Skeletal muscle satellite cell (primary cell): ENCODE results near the gene PAPOLB. TPM values are rescaled to one million over a fixed set of nuclear protein-coding genes. Genes with fewer than 3 reads are reported as not detected.

Source experiments
- H3K27me3 ChIP-seq: 2 replicates; pipeline ENCODE4 v1.7.0; 2013; ENCODE audit warnings: low read length; ENCODE audit not compliant: control insufficient read depth, insufficient read depth
- H3K36me3 ChIP-seq: 2 replicates; pipeline ENCODE4 v1.7.0; 2013; ENCODE audit warnings: mild to moderate bottlenecking, control low read depth, low read length; ENCODE audit not compliant: insufficient read depth
- H3K4me1 ChIP-seq: 2 replicates; pipeline ENCODE4 v1.7.0; 2013; ENCODE audit warnings: low read length; ENCODE audit not compliant: control insufficient read depth, insufficient read depth
- H3K4me2 ChIP-seq: 2 replicates; pipeline ENCODE4 v1.7.0; 2013; ENCODE audit warnings: mild to moderate bottlenecking, low read length
- H3K4me3 ChIP-seq: 2 replicates; pipeline ENCODE4 v1.7.0; 2013; ENCODE audit warnings: low read length
- H3K9ac ChIP-seq: 2 replicates; pipeline ENCODE4 v1.7.0; 2013; ENCODE audit warnings: mild to moderate bottlenecking, low read depth, low read length, moderate library complexity
- H3K9me3 ChIP-seq: replicated peaks from 2 replicates; pipeline ENCODE4 v1.7.0; 2013; ENCODE audit warnings: mild to moderate bottlenecking, control low read depth, low read length
- small RNA-seq: library from RNA; depleted of rRNA; stranded (forward); fragments of <200 nt; gene quantifications from one replicate; pipeline ENCODE3, GENCODE V24; 2012

The PAPOLB gene

GRCh38 chr7:4816419-4817080, 45.3 kb downstream of the PAPOLB start:
- peaks cover 4% of the 10 kb centered on the region for H3K9me3 ChIP-seq
- H3K36me3 ChIP-seq = no peaks in the 10 kb centered on the region
- H3K27me3 ChIP-seq = no peaks in the 10 kb centered on the region
- no peak overlapping the region for H3K4me2 ChIP-seq
- no peak overlapping the region for H3K9ac ChIP-seq
- H3K4me3 ChIP-seq = no peak overlapping the region
- no peaks in the 10 kb centered on the region for H3K4me1 ChIP-seq

GRCh38 chr7:4815609-4816418, 46.0 kb downstream of the PAPOLB start:
- Histone ChIP-seq H3K4me2 (no peak overlapping the region), H3K4me1 (no peaks in the 10 kb centered on the region), H3K9me3 (peaks cover 4% of the 10 kb centered on the region), H3K36me3 (no peaks in the 10 kb centered on the region), H3K9ac (no peak overlapping the region), H3K4me3 (no peak overlapping the region), H3K27me3 (no peaks in the 10 kb centered on the region)

GRCh38 chr7:4815121-4815520, 46.7 kb downstream of the PAPOLB start:
- H3K27me3 ChIP-seq = no peaks in the 10 kb centered on the region
- H3K9ac ChIP-seq = no peak overlapping the region
- H3K36me3 ChIP-seq = no peaks in the 10 kb centered on the region

DNA sequence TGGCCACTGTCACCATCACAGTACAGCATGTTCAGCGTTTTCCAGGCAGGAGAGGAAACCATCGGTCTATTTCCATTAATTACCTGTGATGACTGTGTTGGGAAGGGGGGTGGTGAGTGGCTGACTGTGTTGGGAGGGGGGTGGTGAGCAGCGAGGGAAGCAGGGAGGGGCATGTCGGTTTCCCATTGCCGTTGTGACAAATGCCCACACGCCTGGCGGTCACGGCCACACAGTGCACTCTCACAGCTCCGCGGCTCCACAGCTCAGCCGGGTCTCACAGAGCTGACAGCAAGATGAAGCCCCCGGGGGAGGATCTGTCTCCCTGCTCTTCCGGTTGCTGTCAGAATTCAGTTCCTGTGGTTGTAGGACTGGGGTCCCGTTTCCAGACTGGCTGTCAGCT, 47.4 kb downstream of the PAPOLB start:
- Histone ChIP-seq H3K27me3 (no peaks in the 10 kb centered on the region), H3K4me3 (no peak overlapping the region), H3K9me3 (peaks cover 4% of the 10 kb centered on the region), H3K4me2 (no peak overlapping the region), H3K4me1 (no peaks in the 10 kb centered on the region), H3K36me3 (no peaks in the 10 kb centered on the region), H3K9ac (no peak overlapping the region)

More at GRCh38 chr7:4815121-4815520, 46.7 kb downstream of the PAPOLB start:
- no peak overlapping the region for H3K4me3 ChIP-seq
- peaks cover 4% of the 10 kb centered on the region for H3K9me3 ChIP-seq
- H3K4me2 ChIP-seq = no peak overlapping the region
- no peaks in the 10 kb centered on the region for H3K4me1 ChIP-seq

GRCh38 chr7:4809666-4810065, 52.2 kb downstream of the PAPOLB start:
- peaks cover 3% of the 10 kb centered on the region for H3K27me3 ChIP-seq
- H3K4me2 ChIP-seq = no peak overlapping the region
- H3K9ac ChIP-seq = no peak overlapping the region
- no peaks in the 10 kb centered on the region for H3K4me1 ChIP-seq
- no peak overlapping the region for H3K4me3 ChIP-seq
- peaks cover 4% of the 10 kb centered on the region for H3K9me3 ChIP-seq
- no peaks in the 10 kb centered on the region for H3K36me3 ChIP-seq

DNA sequence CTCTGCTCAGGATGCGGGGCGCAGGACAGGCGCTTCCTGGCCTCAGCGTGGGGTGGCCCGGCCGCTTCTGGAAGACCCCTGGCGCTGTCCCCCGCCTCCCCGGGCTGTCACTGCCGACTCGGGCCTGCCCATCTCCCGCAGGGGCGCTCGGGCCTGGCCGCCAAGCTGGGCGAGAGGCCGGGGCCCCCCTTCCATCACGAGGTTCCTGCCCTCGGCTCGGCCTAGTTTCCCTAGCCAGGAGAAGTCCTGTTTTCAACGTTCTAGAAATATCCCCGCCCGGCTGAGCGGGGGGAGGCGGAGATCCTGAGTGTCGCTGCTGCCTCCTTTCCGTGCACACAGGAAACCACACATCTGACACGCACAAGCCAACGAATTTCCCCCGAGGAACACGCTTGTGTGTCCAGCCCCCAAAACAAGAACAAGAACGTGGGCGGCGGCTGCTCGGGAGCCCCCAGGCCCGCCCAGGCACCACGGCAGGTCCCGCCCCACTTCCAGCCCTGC, 52.7 kb downstream of the PAPOLB start:
- H3K9me3 ChIP-seq = peaks cover 4% of the 10 kb centered on the region
- H3K4me1 ChIP-seq = no peaks in the 10 kb centered on the region
- no peak overlapping the region for H3K9ac ChIP-seq
- H3K4me3 ChIP-seq = no peak overlapping the region
- H3K4me2 ChIP-seq = no peak overlapping the region
- H3K27me3 ChIP-seq = peaks cover 3% of the 10 kb centered on the region
- no peaks in the 10 kb centered on the region for H3K36me3 ChIP-seq

- Histone ChIP-seq H3K4me3 (no peak overlapping the region), H3K9ac (no peak overlapping the region)
These were observed 53.3 kb downstream of the PAPOLB start for GRCh38 chr7:4808565-4808964.

DNA sequence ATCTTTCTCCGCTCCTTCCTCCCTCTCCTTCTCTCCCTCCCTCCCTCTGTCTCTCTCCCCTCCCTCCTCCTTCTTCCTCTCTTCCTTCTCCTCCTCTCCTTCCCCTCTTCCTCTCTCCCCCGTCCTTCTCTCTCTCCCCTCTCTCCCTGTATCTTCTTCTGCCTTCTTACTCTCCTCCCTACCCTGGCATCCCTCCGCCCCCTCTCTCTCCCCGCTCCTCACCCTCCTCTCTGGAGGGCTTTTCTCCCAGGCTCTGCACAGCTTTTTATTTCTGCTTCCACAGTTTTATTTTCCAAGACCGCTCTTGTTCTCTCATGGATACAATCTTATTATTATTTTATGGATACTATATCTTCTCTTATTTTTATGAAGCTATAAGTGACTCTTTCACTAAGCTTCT, 53.8 kb downstream of the PAPOLB start:
- H3K27me3 ChIP-seq = peaks cover 3% of the 10 kb centered on the region
- H3K36me3 ChIP-seq = no peaks in the 10 kb centered on the region
- no peaks in the 10 kb centered on the region for H3K9me3 ChIP-seq
- H3K4me3 ChIP-seq = no peak overlapping the region
- no peak overlapping the region for H3K9ac ChIP-seq
- H3K4me2 ChIP-seq = no peak overlapping the region
- H3K4me1 ChIP-seq = no peaks in the 10 kb centered on the region

More at GRCh38 chr7:4808565-4808964, 53.3 kb downstream of the PAPOLB start:
- Histone ChIP-seq H3K27me3 (peaks cover 3% of the 10 kb centered on the region), H3K9me3 (peaks cover 4% of the 10 kb centered on the region), H3K4me1 (no peaks in the 10 kb centered on the region), H3K36me3 (no peaks in the 10 kb centered on the region), H3K4me2 (no peak overlapping the region)

Small RNA genes lying within 50 kb of the gene (small RNA-seq; reads per million reads assigned to genes)
- gene RF00019 = not detected
